HepG2 (cell line): ENCODE measurements around the gene MSMO1. TPM values are rescaled to one million over a fixed set of nuclear protein-coding genes. Genes with fewer than 3 reads are reported as not detected.

Experiments used
- ATAC-seq: fragments of 200-7000 bp; cut with Tn5 transposase; 3 replicates; pipeline ENCODE4 v1.9.1; 2020; ENCODE audit warnings: mild to moderate bottlenecking, moderate library complexity
- BruUV-seq: library from RNA; stranded (reverse); fragments of 400-500 nt; replicated peaks from 2 replicates; lab custom pipeline; 2021; lab: Mats Ljungman, UMichigan
- CTCF ChIA-PET: fragments of 300-600 bp; formaldehyde crosslinking; extraction: SDS; loops from one replicate; lab custom pipeline; 2021; ENCODE audit warnings: low total read pairs, inconsistent platforms, low intra/inter-chr PET ratio; lab: Yijun Ruan, JAX
- POLR2A ChIA-PET: fragments of 350-600 bp; sonication (Branson Sonifier 250); formaldehyde crosslinking; loops from one replicate; lab custom pipeline; 2020; ENCODE audit warnings: antibody characterized with exemption, inconsistent platforms; lab: Yijun Ruan, JAX
- DNase-seq: peaks from one replicate; pipeline ENCODE4 v3.0.0-alpha.2; 2015; ENCODE audit warnings: low spot score
- FAIRE-seq: peaks from 3 replicates; lab custom pipeline; 2011; peaks lifted over from hg19 to GRCh38; lab: Jason Lieb, UNC
- H2AFZ ChIP-seq: one replicate; pipeline ENCODE4 v1.6.1; 2011; ENCODE audit warnings: low read length, inconsistent platforms
- H3K27ac ChIP-seq: fragments of 300-600 bp; 3 replicates; pipeline ENCODE4 v1.8.0; 2011; ENCODE audit warnings: mixed run types, mild to moderate bottlenecking, mixed read lengths, low read length, inconsistent platforms; ENCODE audit not compliant: insufficient read depth; ENCODE audit errors: extremely low read length
- H3K27me3 ChIP-seq, 2 experiments: fragments of 200-600 bp in 1 of 2; 2 replicates in 1 of 2; 3 replicates in 1 of 2; pipeline versions ENCODE4 v1.6.0 to v1.8.0; 2011; ENCODE audit warnings: low read length in 2 of 2, mild to moderate bottlenecking in 2 of 2, moderate library complexity in 2 of 2, inconsistent platforms in 1 of 2; ENCODE audit not compliant: insufficient read depth in 2 of 2, control insufficient read depth in 1 of 2
- H3K36me3 ChIP-seq, 2 experiments: fragments of 200-600 bp in 1 of 2; replicated peaks in 1 of 2; 2 replicates in 1 of 2; 3 replicates in 1 of 2; pipeline versions ENCODE4 v1.5.1 to v1.8.0; 2011; ENCODE audit warnings: low read length in 2 of 2, inconsistent platforms in 1 of 2; ENCODE audit not compliant: insufficient read depth in 2 of 2, control insufficient read depth in 1 of 2
- H3K4me1 ChIP-seq: 2 replicates; pipeline ENCODE4 v1.5.1; 2012; ENCODE audit warnings: low read length, inconsistent platforms; ENCODE audit not compliant: insufficient read depth
- H3K4me2 ChIP-seq: 2 replicates; pipeline ENCODE4 v1.6.0; 2011; ENCODE audit warnings: low read depth, low read length, inconsistent platforms
- H3K4me3 ChIP-seq, 3 experiments: fragments of 200-600 bp in 1 of 3; sonication (generic), shearing (Covaris generic) in 1 of 3; replicated peaks in 1 of 3; 2 replicates each; pipeline ENCODE4 v1.5.1; 2011 to 2016; ENCODE audit warnings: low read length in 3 of 3, inconsistent platforms in 2 of 3, low read depth in 2 of 3, mild to moderate bottlenecking in 2 of 3, control low read depth in 1 of 3, mixed read lengths in 1 of 3; ENCODE audit not compliant: insufficient read depth in 1 of 3
- H3K79me2 ChIP-seq: one replicate; pipeline ENCODE4 v1.6.1; 2011; ENCODE audit warnings: low read length, inconsistent platforms; ENCODE audit not compliant: insufficient read depth
- H3K9ac ChIP-seq: 2 replicates; pipeline ENCODE4 v1.6.0; 2011; ENCODE audit warnings: mild to moderate bottlenecking, low read depth, low read length, inconsistent platforms; ENCODE audit not compliant: insufficient read depth
- H3K9me3 ChIP-seq: 2 replicates; pipeline ENCODE4 v1.5.1; 2012; ENCODE audit warnings: mild to moderate bottlenecking, low read length
- H4K20me1 ChIP-seq: 2 replicates; pipeline ENCODE4 v1.6.0; 2011; ENCODE audit warnings: inconsistent platforms, mild to moderate bottlenecking, low read length, moderate library complexity; ENCODE audit not compliant: insufficient read depth
- HES4 ChIP-seq: sonication (generic); formaldehyde crosslinking; IDR thresholded peaks from 2 replicates; pipeline ENCODE4 v1.9.0; 2021; ENCODE audit warnings: mild to moderate bottlenecking, missing genetic modification reagents, borderline replicate concordance
- RBFOX2 ChIP-seq: fragments of 200-400 bp; formaldehyde crosslinking; IDR thresholded peaks from 2 replicates; pipeline ENCODE4 v1.6.1; 2017; ENCODE audit warnings: low read depth, mild to moderate bottlenecking, low read length
- SMC3 ChIP-seq: IDR thresholded peaks from 2 replicates; pipeline ENCODE4 v1.6.1; 2011; ENCODE audit warnings: low read length, improper control_type of control experiment
- STAG1 ChIP-seq: sonication (generic); formaldehyde crosslinking; IDR thresholded peaks from 2 replicates; pipeline ENCODE4 v1.4.0; 2020; ENCODE audit warnings: missing genetic modification reagents
- TSC22D2 ChIP-seq: sonication (generic); formaldehyde crosslinking; IDR thresholded peaks from 2 replicates; pipeline ENCODE4 v1.5.1; 2020; ENCODE audit warnings: missing genetic modification reagents, mild to moderate bottlenecking, borderline replicate concordance
- ZNF615 ChIP-seq: sonication (generic); formaldehyde crosslinking; IDR thresholded peaks from 2 replicates; pipeline ENCODE4 v1.5.0; 2020; ENCODE audit warnings: mild to moderate bottlenecking, missing genetic modification reagents, borderline replicate concordance
- WGBS: methylation state at CpG from one replicate; pipeline ENCODE4 v1.1.6; 2017; ENCODE audit warnings: low lambda C conversion rate; 5-methylcytosine and 5-hydroxymethylcytosine counted together
- in situ Hi-C: cut with HindIII; loops from 2 replicates; pipeline ENCODE4 v1.10.0; 2017; ENCODE audit warnings: low pct_unique_long_range_greater_than_20kb; ENCODE audit not compliant: extremely low pct_ligation_motif_present
- intact Hi-C: fragments of 100-400 bp; cut with micrococcal nuclease; formaldehyde crosslinking; loops from one replicate; pipeline ENCODE4 v1.10.0; 2022; ENCODE audit not compliant: unreplicated experiment
- polyA plus RNA-seq, 8 experiments: library from polyadenylated mRNA; depleted of rRNA in 3 of 8; stranded (reverse) in 7 of 8; unstranded in 1 of 8; fragments of >200 nt; fragmentation: Illumina TruSeq in 4 of 8; extraction: Trizol in 4 of 8; gene quantifications; 2 replicates each; pipeline versions ENCODE4 v1.2.1 to v1.2.3, GENCODE V29; 2011 to 2016; ENCODE audit warnings: low read depth in 4 of 8, missing spikeins in 1 of 8, mixed read lengths in 1 of 8; ENCODE audit not compliant: insufficient read depth in 1 of 8
- total RNA-seq, 5 experiments: library from RNA; depleted of rRNA; stranded (reverse); fragments of >200 nt; fragmentation: Illumina TruSeq; extraction: Trizol; gene quantifications; 2 replicates each; pipeline ENCODE4 v1.2.3, GENCODE V29; 2016; ENCODE audit warnings: low read depth in 1 of 5
- TF ChIP-seq, protein P1 (sequence below): sonication (generic); formaldehyde crosslinking; IDR thresholded peaks from 2 replicates; pipeline ENCODE4 v1.5.0; 2020; ENCODE audit warnings: mild to moderate bottlenecking, missing genetic modification reagents, moderate library complexity

The MSMO1 gene
- total and polyA plus RNA-seq, 2 of the 13 experiments (the other 11 are each of a cell fraction or from before 2014, with no cell fraction given): 98.1 to 216 TPM

DNA sequence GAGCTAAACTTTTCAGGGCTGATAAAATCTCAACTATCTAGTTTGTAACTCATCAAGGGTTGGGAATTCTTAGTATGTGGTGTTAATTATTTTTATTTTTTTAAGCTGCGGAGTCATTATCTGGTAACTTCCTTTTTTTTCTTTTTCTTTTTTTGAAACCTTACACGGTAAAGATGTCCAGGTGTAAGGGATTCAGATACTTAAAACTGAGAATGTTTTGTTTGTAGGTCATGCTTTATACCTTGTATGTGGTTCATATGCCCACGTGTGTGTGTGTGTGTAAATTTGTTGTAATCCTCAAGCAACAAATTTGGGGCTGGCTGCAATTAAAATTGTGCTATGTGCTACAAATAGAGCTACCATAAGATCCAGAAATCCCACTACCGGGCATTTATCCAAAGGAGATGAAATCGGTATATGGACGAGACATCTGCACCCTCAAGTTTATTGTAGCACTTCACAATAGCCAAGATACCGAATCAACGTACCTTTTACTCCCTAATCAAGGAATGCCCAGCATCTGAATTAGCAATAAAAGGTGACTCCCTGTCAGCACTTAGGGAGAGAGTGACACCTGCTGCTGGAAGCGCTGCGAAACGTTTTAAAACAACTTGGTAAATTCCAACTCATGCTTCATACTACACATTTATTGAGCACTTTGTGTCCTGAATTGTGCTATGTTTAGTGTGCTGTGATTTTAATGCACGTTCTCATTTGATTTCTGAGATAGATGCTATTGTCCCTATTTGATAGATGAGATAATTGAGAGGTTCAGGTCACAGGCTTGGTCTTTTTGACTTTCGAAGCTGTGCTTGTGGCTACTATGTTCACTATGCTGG lies 16.1 kb downstream of the MSMO1 start (continued):
- TF ChIP-seq ZNF615: no peak

DNA sequence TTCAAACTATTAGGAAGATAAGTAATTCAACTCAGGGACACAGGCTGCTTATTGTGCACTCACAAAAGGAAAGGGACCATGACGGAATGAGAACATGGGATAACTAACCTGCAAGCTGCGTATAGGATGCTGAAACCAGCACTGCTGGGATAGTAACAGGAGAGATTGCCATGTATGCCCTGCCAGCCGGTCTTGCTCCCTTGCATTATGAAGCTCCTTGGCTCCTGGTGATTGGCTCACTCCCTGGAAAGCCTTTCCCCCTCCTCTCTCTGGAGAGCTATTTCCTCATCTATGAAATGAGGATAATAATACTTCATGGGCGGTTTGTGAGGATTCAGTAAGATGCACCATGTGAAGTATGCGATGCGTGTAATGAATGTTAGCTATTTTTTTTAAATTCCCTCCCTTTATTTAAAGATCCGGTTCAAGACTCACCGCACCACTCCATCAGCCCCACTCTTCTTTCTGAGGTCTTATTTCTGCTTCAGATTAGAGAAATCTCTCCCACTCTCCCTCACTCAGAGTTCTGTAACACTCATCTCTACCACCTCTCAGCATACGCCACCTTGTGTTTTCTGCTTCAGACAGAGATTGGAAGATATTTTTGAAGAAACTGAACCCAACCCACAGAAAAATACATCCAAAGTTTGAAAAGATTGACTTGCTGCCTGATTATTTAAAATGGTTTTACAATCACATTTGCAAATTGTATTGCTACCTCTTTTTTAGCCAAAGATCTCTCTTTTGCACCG lies 18.4 kb downstream of the MSMO1 start:
- ATAC-seq (peak; percentile 70), FAIRE-seq (no peak), DNase-seq (no peak)
- Histone ChIP-seq H4K20me1 (peaks cover 26% of the 10 kb centered on the region), H3K4me2 (0 out of 2 replicates have a peak overlapping the region, but pooled peaks have one; percentile 18), H3K4me1 (peaks cover 2% of the 10 kb centered on the region), H3K9me3 (no peaks in the 10 kb centered on the region), H3K9ac (no peak overlapping the region), H3K79me2 (no peaks in the 10 kb centered on the region), H3K36me3 (peaks cover 2 to 4% of the 10 kb centered on the region in 2 experiments; a peak in 2 of 5 replicates), H3K27ac (no peak overlapping the region), H3K27me3 (no peaks in the 10 kb centered on the region; a peak in 1 of 5 replicates), H3K4me3 (no peak overlapping the region), H2AFZ (no peak overlapping the region)
- CTCF ChIA-PET: interaction anchor here (1.5 kb wide), 1 partner anchor 215 kb away, joined by 6 read pairs; no protein-coding TSS in a partner anchor
- intact Hi-C loops (no loop called here), in situ Hi-C loops (no loop called here)
- no peak for TF ChIP-seq RBFOX2
- peak; percentile 33; the same call in 1 of the 2 replicates for TF ChIP-seq SMC3
- TF ChIP-seq, protein P1, sequence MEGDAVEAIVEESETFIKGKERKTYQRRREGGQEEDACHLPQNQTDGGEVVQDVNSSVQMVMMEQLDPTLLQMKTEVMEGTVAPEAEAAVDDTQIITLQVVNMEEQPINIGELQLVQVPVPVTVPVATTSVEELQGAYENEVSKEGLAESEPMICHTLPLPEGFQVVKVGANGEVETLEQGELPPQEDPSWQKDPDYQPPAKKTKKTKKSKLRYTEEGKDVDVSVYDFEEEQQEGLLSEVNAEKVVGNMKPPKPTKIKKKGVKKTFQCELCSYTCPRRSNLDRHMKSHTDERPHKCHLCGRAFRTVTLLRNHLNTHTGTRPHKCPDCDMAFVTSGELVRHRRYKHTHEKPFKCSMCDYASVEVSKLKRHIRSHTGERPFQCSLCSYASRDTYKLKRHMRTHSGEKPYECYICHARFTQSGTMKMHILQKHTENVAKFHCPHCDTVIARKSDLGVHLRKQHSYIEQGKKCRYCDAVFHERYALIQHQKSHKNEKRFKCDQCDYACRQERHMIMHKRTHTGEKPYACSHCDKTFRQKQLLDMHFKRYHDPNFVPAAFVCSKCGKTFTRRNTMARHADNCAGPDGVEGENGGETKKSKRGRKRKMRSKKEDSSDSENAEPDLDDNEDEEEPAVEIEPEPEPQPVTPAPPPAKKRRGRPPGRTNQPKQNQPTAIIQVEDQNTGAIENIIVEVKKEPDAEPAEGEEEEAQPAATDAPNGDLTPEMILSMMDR (CRISPR knock-in tag): peak; percentile 51
- peak; percentile 57 for TF ChIP-seq STAG1
- TF ChIP-seq HES4 (CRISPR knock-in tag): no peak
- no peak for TF ChIP-seq TSC22D2
- WGBS: 47% methylated on average over 9 of the region's 10 CpGs
- no TSS peak for BruUV-seq
- POLR2A ChIA-PET: interaction anchor here (1.2 to 1.5 kb wide), 2 partner anchors 19 to 33 kb away, joined by 3 to 4 read pairs; partner anchors contain the start of genes CPE and MSMO1
